Astrocyte of the spinal cord (primary cell): Measurements from ENCODE around the gene ABCA3.

Experiments used
- DNase-seq: peaks from one replicate; pipeline ENCODE4 v3.0.0; 2011; ENCODE audit warnings: low read depth, low spot score
- H3K4me3 ChIP-seq: 2 replicates; pipeline ENCODE4 v1.5.1; 2011; ENCODE audit warnings: low read depth, mild to moderate bottlenecking, low read length, moderate library complexity
- in situ Hi-C: cut with HindIII; loops from 2 replicates; pipeline ENCODE4 v1.10.0; 2017; ENCODE audit warnings: low sequenced_read_pairs
- TF ChIP-seq, protein P1 (sequence below): IDR thresholded peaks from 2 replicates; pipeline ENCODE4 v1.5.1; 2012; ENCODE audit warnings: low read depth, mild to moderate bottlenecking, low read length, inconsistent platforms

ABCA3 gene

DNA sequence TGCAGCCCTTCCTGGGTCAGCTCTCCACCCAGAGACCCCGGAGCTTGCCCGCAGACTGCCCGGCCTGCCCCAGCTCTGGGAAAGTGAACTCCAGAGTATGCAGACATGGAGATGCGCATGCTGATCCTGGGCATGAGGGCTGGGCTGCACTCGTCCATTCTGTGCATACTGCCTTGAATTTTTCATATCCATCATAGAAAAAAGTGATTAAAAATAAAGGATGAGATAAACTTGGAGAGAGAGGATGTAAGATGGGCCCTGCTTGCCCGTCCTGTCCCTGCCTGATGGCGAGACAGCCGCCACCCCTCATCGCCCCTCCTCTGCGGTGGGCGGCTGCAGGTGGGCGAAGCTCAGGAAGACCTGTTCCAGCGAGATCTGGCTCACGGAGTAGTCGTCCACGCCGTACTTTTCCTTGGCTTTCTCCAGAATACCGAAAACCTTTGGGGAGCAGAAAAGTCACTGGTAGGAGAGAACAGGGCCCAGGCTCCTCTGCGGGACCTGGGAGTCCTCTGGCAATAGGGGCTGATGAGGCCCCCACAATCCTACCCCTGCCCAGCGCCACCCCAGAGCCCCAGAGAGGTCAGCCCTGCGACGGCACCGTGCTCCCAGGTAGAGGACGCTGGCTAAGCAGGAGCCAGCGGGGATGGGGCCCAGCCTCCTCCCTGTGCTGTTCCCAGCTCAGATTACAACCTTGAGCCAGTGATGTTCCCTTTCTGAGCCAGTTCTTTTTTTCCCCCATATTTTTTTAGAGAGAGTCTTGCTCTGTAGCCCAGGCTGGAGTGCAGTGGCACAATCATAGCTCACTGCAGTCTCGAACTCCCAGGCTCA lies 63.9 kb downstream of the ABCA3 start:
- TF ChIP-seq, protein P1, sequence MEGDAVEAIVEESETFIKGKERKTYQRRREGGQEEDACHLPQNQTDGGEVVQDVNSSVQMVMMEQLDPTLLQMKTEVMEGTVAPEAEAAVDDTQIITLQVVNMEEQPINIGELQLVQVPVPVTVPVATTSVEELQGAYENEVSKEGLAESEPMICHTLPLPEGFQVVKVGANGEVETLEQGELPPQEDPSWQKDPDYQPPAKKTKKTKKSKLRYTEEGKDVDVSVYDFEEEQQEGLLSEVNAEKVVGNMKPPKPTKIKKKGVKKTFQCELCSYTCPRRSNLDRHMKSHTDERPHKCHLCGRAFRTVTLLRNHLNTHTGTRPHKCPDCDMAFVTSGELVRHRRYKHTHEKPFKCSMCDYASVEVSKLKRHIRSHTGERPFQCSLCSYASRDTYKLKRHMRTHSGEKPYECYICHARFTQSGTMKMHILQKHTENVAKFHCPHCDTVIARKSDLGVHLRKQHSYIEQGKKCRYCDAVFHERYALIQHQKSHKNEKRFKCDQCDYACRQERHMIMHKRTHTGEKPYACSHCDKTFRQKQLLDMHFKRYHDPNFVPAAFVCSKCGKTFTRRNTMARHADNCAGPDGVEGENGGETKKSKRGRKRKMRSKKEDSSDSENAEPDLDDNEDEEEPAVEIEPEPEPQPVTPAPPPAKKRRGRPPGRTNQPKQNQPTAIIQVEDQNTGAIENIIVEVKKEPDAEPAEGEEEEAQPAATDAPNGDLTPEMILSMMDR = no peak
- in situ Hi-C loops = no loop called here
- DNase-seq = no peak
- H3K4me3 ChIP-seq = no peak overlapping the region

DNA sequence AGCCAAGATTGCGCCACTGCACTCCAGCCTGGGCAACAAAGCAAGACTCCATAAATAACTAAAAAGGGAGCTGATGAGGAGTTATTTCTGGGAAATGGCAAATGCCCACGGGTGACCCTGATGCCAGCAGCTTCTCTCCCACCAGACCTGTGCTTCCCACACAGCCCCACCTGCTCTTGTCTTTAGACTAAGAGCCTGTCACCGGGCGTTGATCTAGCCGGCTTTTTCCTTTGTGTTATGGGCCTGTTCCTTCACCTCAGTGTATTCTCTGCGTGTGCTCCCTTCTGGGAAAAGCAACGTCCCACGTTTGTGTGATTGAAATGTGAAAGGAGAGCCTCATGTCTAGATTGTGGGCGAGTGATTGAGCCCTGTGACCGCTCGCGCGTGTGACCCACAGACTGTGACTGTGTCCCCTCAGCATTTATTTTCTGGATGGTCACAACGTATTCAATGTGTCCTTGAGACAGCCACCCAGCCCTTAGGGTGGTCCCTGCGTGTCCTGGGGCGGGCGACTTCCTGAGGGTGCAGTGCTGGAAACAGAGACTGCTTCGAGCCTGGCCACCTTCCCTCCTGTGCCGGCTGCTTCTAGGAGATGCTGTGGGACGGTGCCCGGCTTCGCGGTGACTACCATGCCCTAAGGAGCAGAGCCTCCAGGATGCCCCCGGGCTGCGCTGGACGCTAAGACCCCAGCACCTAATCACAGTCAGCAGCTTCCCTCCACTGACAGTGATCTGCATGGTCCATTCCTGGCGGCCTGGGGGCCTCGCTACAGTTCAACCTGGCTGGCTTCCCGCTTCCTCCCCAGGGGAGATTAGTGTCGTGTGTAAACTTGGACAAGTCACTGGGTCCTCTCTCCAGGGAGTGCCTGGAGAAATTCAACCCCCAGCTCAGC lies 64.8 kb downstream of the ABCA3 start:
- H3K4me3 ChIP-seq = no peak overlapping the region
- TF ChIP-seq, protein P1 = no peak
- in situ Hi-C loops = no loop called here
- DNase-seq = no peak

DNA sequence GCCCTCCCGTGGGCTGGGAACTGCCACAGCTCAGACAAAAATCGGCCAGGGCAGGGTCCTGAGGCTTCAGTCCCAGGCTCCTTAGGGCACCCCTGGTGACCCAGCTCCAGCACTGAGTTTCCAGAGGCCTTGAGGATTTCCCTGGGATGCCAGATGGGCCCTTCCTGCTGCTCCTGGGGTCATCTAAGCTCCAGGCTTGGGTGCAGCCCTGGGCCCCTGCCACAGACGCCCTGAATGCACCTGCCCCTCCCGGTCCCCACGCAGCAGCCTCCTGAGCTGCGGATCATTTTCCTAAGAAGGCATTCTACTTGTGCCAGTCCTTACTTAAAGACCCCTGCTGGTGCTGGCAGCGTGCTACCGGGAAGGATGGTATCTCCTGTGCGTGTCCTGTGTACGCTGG lies 66.6 kb downstream of the ABCA3 start:
- TF ChIP-seq, protein P1 = no peak
- no peak for DNase-seq
- in situ Hi-C loops = no loop called here
- no peak overlapping the region for H3K4me3 ChIP-seq

DNA sequence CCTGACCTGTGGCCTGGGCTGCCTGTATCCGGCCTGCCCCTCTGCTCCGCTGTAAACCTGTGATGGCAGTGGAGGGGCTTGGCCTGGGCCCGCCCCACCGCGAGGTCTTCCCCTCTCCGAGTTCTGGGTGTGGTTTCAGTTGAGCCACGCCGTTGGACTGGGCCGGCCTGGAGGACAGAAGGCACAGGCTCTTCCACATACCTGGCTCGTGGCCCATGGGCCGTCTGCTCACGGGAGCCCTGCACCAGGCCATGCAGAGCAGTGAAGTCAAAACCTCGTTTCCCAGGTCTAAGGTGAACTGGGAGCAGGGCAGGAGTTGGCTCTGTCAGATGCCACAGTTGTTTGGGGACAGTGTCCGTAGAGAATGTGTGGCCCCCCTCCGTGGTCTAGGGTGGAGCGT lies 67.0 kb downstream of the ABCA3 start:
- no peak overlapping the region for H3K4me3 ChIP-seq
- no peak for DNase-seq
- in situ Hi-C loops = no loop called here
- TF ChIP-seq, protein P1 = no peak

DNA sequence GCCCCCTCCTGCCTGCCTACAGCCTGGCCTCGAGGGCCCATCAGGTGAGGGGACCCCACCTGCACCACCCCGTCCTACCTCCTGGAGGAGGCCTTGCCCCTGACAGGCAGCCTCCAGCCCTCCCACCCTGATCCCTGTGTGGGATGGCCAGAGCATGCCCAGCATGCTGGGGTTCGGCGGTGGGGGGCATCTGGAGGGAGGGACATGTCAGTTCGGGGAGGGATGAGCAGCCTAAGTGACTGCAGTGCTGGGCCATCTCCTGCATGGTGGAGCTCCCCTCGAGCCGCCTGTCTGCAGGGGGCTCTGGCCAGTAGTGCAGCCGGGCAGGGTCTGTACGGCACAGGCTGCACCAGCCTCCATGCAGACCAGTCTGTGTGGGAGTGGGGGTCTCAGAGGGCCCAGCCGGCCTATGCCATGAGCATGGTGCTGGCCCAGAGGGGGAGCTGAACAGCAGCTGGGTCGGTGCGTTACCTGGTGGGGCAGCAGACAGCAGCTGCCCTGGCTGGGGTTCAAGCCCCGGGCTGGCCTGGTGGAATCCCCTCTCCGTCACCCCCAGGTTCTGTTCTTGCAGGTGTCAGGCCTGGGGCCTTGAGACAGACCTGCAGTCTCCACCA lies 68.6 kb downstream of the ABCA3 start:
- no peak overlapping the region for H3K4me3 ChIP-seq
- in situ Hi-C loops = no loop called here
- TF ChIP-seq, protein P1 = no peak
- no peak for DNase-seq
